NCI-H1930 (cell line): ENCODE results near the gene PACRG.

Experiments used
- DNase-seq, 2 experiments: peaks; one replicate each; lab custom pipeline; 2025; lab: John Stamatoyannopoulos, UW

PACRG gene

GRCh38 chr6:163288066-163288465 lies 560.3 kb downstream of the PACRG start:
- DNase-seq, result no peak

GRCh38 chr6:163288915-163289314 lies 561.1 kb downstream of the PACRG start:
- no peak for DNase-seq

GRCh38 chr6:163289447-163289846 lies 561.7 kb downstream of the PACRG start:
- DNase-seq, result no peak

GRCh38 chr6:163290545-163291274 lies 562.9 kb downstream of the PACRG start:
- DNase-seq, result no peak

GRCh38 chr6:163291622-163292021 lies 563.8 kb downstream of the PACRG start:
- DNase-seq, result no peak

- no peak for DNase-seq
Measured at GRCh38 chr6:163293286-163293685, 565.5 kb downstream of the PACRG start.

- no peak for DNase-seq
Measured at GRCh38 chr6:163294734-163295133, 567.0 kb downstream of the PACRG start.

- no peak for DNase-seq
Measured at GRCh38 chr6:163296835-163297519, 569.2 kb downstream of the PACRG start.

GRCh38 chr6:163298079-163298830 lies 570.5 kb downstream of the PACRG start:
- no peak for DNase-seq

- no peak for DNase-seq
Measured at GRCh38 chr6:163300838-163301237, 573.1 kb downstream of the PACRG start.

- no peak for DNase-seq
Measured at GRCh38 chr6:163301726-163302635, 574.2 kb downstream of the PACRG start.

GRCh38 chr6:163302747-163303146 lies 575.0 kb downstream of the PACRG start:
- DNase-seq, result no peak

GRCh38 chr6:163306000-163306399 lies 578.2 kb downstream of the PACRG start:
- no peak for DNase-seq

GRCh38 chr6:163308629-163309440 lies 581.1 kb downstream of the PACRG start:
- DNase-seq, result no peak

GRCh38 chr6:163309491-163310026 lies 581.8 kb downstream of the PACRG start:
- no peak for DNase-seq

GRCh38 chr6:163310096-163310972 lies 582.6 kb downstream of the PACRG start:
- no peak for DNase-seq

- DNase-seq, result no peak
Measured at GRCh38 chr6:163310973-163311383, 583.2 kb downstream of the PACRG start.

GRCh38 chr6:163311830-163312229 lies 584.1 kb downstream of the PACRG start:
- DNase-seq, result no peak

GRCh38 chr6:163313566-163313965 lies 585.8 kb downstream of the PACRG start:
- no peak for DNase-seq

- DNase-seq, result no peak
Measured at GRCh38 chr6:163313981-163314380, 586.2 kb downstream of the PACRG start.
